ENCODE results near the gene KIF20A. TPM values are rescaled to one million over a fixed set of nuclear protein-coding genes. Genes with fewer than 3 reads are reported as not detected.

The KIF20A gene
- total and polyA plus RNA-seq, 4 donors: 0.33 to 32.3 (median 1.4) TPM

DNA sequence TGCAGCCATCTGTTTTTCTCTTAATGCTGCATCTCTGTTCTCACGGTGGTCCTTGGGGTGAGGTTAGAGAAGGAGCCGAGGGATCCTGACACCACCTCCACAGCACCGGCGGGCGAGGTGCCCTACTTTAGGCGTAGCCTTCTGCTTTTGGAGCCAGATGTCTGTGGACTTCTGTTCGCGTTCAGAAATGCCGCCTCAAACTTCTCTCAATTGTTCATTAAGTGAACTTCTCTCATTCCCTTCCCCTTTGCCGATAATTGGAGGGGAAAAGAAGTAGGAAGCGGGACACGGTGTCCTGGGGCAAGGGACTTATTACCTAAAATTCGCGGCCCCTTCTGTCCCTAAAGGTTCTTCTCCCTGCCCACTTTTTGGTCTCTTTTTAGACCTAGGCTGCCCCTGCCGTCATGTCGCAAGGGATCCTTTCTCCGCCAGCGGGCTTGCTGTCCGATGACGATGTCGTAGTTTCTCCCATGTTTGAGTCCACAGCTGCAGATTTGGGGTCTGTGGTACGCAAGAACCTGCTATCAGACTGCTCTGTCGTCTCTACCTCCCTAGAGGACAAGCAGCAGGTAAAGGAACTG is 455 bp downstream of the KIF20A start (continued):
- TF ChIP-seq GABPA (IDR thresholded peaks at IDR 0.05 in 1 of 2, conservative IDR thresholded peaks at IDR 0.05 in 1 of 2): no peak
- no peak for TF ChIP-seq ZBTB33 (IDR thresholded peaks at IDR 0.05)
- no peak for TF ChIP-seq TAF1 (conservative IDR thresholded peaks at IDR 0.05)
- TF ChIP-seq FOXA1 (IDR thresholded peaks at IDR 0.05): no peak
- TF ChIP-seq RXRA (IDR thresholded peaks at IDR 0.05): no peak
- no peak for TF ChIP-seq YY1 (IDR thresholded peaks at IDR 0.05)

- 73% methylated on average over 5 of the region's 5 CpGs for WGBS
- peaks cover 2 to 9% (median 8%) of the 10 kb centered on the region in 4 donors for H3K36me3 ChIP-seq (ENCODE audit: control insufficient read depth in 4 of 4, insufficient read depth in 3 of 4, low read depth in 1 of 4, low read length in 3 of 4)
- H3K4me3 ChIP-seq (ENCODE audit: low read depth in 1 of 3, low read length in 3 of 3): no peak overlapping the region
- no peak overlapping the region for H3K9ac ChIP-seq (ENCODE audit: low read depth in 1 of 2, low read length in 2 of 2)
- peaks cover 3 to 15% (median 13%) of the 10 kb centered on the region in 4 donors for H3K4me1 ChIP-seq (ENCODE audit: control insufficient read depth in 4 of 4, insufficient read depth in 4 of 4, low read length in 3 of 4)
- TF ChIP-seq CTCF (IDR thresholded peaks at IDR 0.05; ENCODE audit: low read depth, low read length, missing input control) (peak; percentile 32), FOXA1 (IDR thresholded peaks at IDR 0.05) (no peak), RXRA (IDR thresholded peaks at IDR 0.05) (peak in 1 of 2 donors; percentile 29), EGR1 (IDR thresholded peaks at IDR 0.05; ENCODE audit: low read depth in 2 of 2) (no peak), HNF4G (IDR thresholded peaks at IDR 0.05) (no peak), RAD21 (IDR thresholded peaks at IDR 0.05) (peak; percentile 80 to 81), FOXA2 (IDR thresholded peaks at IDR 0.05) (no peak), TAF1 (conservative IDR thresholded peaks at IDR 0.05) (no peak)
- no peak overlapping the region for H3K27ac ChIP-seq (ENCODE audit: low read depth in 1 of 2, low read length in 2 of 2)
- no peak for DNase-seq (ENCODE audit: low spot score)
- no peaks in the 10 kb centered on the region for H3K27me3 ChIP-seq (ENCODE audit: control insufficient read depth in 4 of 4, insufficient read depth in 4 of 4, low read length in 3 of 4)
- H3K9me3 ChIP-seq (ENCODE audit: control insufficient read depth in 4 of 4, low read length in 3 of 4): no peaks in the 10 kb centered on the region
Observed at GRCh38 chr5:138180183-138180782, 1.4 kb downstream of the KIF20A start.

- WGBS: 95% methylated on average over 5 of the region's 5 CpGs
- no peak for TF ChIP-seq GABPA (IDR thresholded peaks at IDR 0.05 in 1 of 2, conservative IDR thresholded peaks at IDR 0.05 in 1 of 2)
- TF ChIP-seq ATF3 (IDR thresholded peaks at IDR 0.05): no peak
- TF ChIP-seq NR2F2 (IDR thresholded peaks at IDR 0.05): no peak
- no peak for TF ChIP-seq ZBTB33 (IDR thresholded peaks at IDR 0.05)
- no peak for TF ChIP-seq HNF4A (conservative IDR thresholded peaks at IDR 0.05)
- TF ChIP-seq YY1 (IDR thresholded peaks at IDR 0.05): no peak
- no peak for TF ChIP-seq RAD21 (IDR thresholded peaks at IDR 0.05)
- TF ChIP-seq, protein P1, sequence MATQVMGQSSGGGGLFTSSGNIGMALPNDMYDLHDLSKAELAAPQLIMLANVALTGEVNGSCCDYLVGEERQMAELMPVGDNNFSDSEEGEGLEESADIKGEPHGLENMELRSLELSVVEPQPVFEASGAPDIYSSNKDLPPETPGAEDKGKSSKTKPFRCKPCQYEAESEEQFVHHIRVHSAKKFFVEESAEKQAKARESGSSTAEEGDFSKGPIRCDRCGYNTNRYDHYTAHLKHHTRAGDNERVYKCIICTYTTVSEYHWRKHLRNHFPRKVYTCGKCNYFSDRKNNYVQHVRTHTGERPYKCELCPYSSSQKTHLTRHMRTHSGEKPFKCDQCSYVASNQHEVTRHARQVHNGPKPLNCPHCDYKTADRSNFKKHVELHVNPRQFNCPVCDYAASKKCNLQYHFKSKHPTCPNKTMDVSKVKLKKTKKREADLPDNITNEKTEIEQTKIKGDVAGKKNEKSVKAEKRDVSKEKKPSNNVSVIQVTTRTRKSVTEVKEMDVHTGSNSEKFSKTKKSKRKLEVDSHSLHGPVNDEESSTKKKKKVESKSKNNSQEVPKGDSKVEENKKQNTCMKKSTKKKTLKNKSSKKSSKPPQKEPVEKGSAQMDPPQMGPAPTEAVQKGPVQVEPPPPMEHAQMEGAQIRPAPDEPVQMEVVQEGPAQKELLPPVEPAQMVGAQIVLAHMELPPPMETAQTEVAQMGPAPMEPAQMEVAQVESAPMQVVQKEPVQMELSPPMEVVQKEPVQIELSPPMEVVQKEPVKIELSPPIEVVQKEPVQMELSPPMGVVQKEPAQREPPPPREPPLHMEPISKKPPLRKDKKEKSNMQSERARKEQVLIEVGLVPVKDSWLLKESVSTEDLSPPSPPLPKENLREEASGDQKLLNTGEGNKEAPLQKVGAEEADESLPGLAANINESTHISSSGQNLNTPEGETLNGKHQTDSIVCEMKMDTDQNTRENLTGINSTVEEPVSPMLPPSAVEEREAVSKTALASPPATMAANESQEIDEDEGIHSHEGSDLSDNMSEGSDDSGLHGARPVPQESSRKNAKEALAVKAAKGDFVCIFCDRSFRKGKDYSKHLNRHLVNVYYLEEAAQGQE (IDR thresholded peaks at IDR 0.05): no peak
- TF ChIP-seq SP1 (IDR thresholded peaks at IDR 0.05): no peak
- no peak for TF ChIP-seq FOXA2 (IDR thresholded peaks at IDR 0.05)
- TF ChIP-seq CTCF (IDR thresholded peaks at IDR 0.05; ENCODE audit: low read depth, low read length, missing input control): no peak
- no peak for TF ChIP-seq RXRA (IDR thresholded peaks at IDR 0.05)
Observed at GRCh38 chr5:138180841-138181240, 1.9 kb downstream of the KIF20A start.

More at GRCh38 chr5:138180841-138181240, 1.9 kb downstream of the KIF20A start:
- Histone ChIP-seq H3K4me3 (ENCODE audit: low read depth in 1 of 3, low read length in 3 of 3) (no peak overlapping the region), H3K9me3 (ENCODE audit: control insufficient read depth in 4 of 4, low read length in 3 of 4) (no peaks in the 10 kb centered on the region), H3K36me3 (ENCODE audit: control insufficient read depth in 4 of 4, insufficient read depth in 3 of 4, low read depth in 1 of 4, low read length in 3 of 4) (peaks cover 2 to 9% (median 7%) of the 10 kb centered on the region in 4 donors), H3K27ac (ENCODE audit: low read depth in 1 of 2, low read length in 2 of 2) (no peak overlapping the region), H3K27me3 (ENCODE audit: control insufficient read depth in 4 of 4, insufficient read depth in 4 of 4, low read length in 3 of 4) (no peaks in the 10 kb centered on the region), H3K9ac (ENCODE audit: low read depth in 1 of 2, low read length in 2 of 2) (no peak overlapping the region), H3K4me1 (ENCODE audit: control insufficient read depth in 4 of 4, insufficient read depth in 4 of 4, low read length in 3 of 4) (peaks cover 3 to 15% (median 13%) of the 10 kb centered on the region in 4 donors)
- DNase-seq (ENCODE audit: low spot score): no peak
